CD1c-positive myeloid dendritic cell (primary cell): ENCODE results near the gene TMEM131.

Experiments
- DNase-seq: peaks from one replicate; pipeline ENCODE4 v3.0.0-alpha.2; 2016; ENCODE audit errors: extremely low spot score

Gene TMEM131

GRCh38 chr2:97806738-97807618 lies 188.8 kb downstream of the TMEM131 start:
- peak; percentile 75 for DNase-seq

- DNase-seq = no peak
Observed at GRCh38 chr2:97805776-97806175, 190.0 kb downstream of the TMEM131 start.

GRCh38 chr2:97801028-97801427 lies 194.7 kb downstream of the TMEM131 start:
- DNase-seq = no peak

- DNase-seq = no peak
Observed at GRCh38 chr2:97798416-97798815, 197.3 kb downstream of the TMEM131 start.

GRCh38 chr2:97797355-97797754 lies 198.4 kb downstream of the TMEM131 start:
- DNase-seq = no peak

GRCh38 chr2:97796465-97797126 lies 199.2 kb downstream of the TMEM131 start:
- DNase-seq = no peak

GRCh38 chr2:97792416-97792815 lies 203.3 kb downstream of the TMEM131 start:
- no peak for DNase-seq

- no peak for DNase-seq
Observed at GRCh38 chr2:97788986-97789644, 206.6 kb downstream of the TMEM131 start.

- DNase-seq = no peak
Observed at GRCh38 chr2:97785818-97786217, 209.9 kb downstream of the TMEM131 start.

- DNase-seq = no peak
Observed at GRCh38 chr2:97784953-97785352, 210.8 kb downstream of the TMEM131 start.

GRCh38 chr2:97781981-97782380 lies 213.8 kb downstream of the TMEM131 start:
- DNase-seq = no peak

GRCh38 chr2:97779141-97779540 lies 216.6 kb downstream of the TMEM131 start:
- no peak for DNase-seq

- DNase-seq = no peak
Observed at GRCh38 chr2:97775074-97775473, 220.7 kb downstream of the TMEM131 start.

- no peak for DNase-seq
Observed at GRCh38 chr2:97774425-97774824, 221.3 kb downstream of the TMEM131 start.

GRCh38 chr2:97770445-97770844 lies 225.3 kb downstream of the TMEM131 start:
- no peak for DNase-seq

- no peak for DNase-seq
Observed at GRCh38 chr2:97769711-97770110, 226.0 kb downstream of the TMEM131 start.

GRCh38 chr2:97769308-97769707 lies 226.4 kb downstream of the TMEM131 start:
- no peak for DNase-seq

- DNase-seq = no peak
Observed at GRCh38 chr2:97766567-97766966, 229.2 kb downstream of the TMEM131 start.

- DNase-seq = no peak
Observed at GRCh38 chr2:97765933-97766332, 229.8 kb downstream of the TMEM131 start.

GRCh38 chr2:97764559-97765263 lies 231.0 kb downstream of the TMEM131 start:
- DNase-seq = no peak

GRCh38 chr2:97763176-97763845 lies 232.4 kb downstream of the TMEM131 start:
- no peak for DNase-seq
